Placental pericyte (primary cell): ENCODE results near the gene BPIFA1. TPM values are rescaled to one million over a fixed set of nuclear protein-coding genes. Genes with fewer than 3 reads are reported as not detected.

Source experiments
- total RNA-seq: library from RNA; depleted of rRNA; stranded (reverse); fragments of >200 nt; gene quantifications from 2 replicates; pipeline ENCODE4 v1.2.3, GENCODE V29; 2012

Gene BPIFA1
- total RNA-seq = not detected in 2 replicates

DNA sequence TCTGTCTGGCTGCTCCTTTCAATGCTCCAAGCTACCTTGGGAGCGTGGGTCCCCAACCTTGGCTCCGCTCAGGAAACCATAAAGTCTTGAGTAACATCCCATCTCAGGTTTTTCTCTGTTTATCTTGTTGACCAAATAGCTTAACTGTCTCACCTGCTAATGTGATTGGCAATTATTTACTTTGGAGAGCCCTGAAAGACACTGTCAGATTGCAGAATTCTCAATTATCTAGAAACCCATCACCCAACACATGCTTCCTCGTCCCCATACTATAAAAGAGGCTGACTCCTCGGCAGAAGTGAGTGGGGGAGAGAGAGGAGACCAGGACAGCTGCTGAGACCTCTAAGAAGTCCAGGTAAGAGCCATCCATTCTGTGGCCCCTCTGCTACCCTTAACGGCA is at the start of gene BPIFA1:
Gene BPIFA1 (plus strand): TSS at position 301 of the 400 bp plus-strand sequence. CDS start 1,716 bp downstream, outside the sequence.

DNA sequence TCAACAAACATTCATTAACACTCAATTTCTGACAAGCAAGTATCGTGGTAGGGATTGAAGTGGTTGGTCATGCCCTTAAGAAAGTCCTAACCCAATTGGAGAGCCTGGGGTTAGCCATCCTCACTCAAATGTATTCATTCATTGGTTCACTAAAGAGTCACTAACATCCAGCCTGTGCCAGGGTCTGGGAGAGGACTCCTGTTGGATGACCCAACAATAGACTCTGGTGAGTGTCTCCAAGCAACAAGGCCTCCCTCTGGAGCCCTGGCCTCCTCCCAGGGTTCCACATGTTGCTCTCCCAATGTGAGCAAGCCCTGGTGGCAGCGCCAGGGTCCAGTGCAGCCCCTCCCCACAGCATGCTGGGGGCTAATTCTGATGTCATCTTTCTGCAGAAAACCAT is 18.7 kb upstream of the BPIFA1 start, which contains the start of gene BPIFA3:
Gene BPIFA3 (plus strand): TSS at position 301 of the 400 bp plus-strand sequence. CDS start 185 bp downstream, outside the sequence.

DNA sequence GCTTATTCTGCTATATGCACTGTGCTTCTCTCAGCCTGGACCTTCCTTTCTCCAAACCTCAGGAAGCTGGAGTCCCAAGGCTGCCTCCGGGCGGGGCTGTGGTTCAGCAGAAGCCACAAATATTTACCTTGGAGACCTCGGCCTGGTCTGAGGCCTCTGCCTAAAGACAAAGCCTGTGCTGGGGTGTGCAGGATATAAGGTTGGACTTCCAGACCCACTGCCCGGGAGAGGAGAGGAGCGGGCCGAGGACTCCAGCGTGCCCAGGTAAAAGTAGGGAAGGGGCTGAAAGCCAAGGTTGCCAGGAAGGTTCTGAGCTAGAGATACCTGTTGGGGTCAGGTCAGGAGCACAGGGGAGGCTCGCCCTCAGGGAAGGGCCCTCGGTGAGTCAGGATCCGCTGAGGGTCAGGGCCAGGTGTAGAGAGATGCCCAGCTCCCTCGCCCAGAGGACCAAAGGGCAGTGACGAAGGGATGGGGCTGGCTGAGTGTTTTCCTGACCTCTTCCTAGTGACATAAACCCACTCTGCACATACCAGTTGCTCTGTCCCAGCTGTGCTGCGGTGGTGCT is 47.3 kb downstream of the BPIFA1 start, which contains the start of gene BPIFB1:
Gene BPIFB1 (plus strand): TSS at position 224 of the 565 bp plus-strand sequence. CDS start 2,860 bp downstream, outside the sequence.

Other genes starting within 250 kb of the BPIFA1 start
- gene SUN5, start 231.6 kb upstream of the BPIFA1 start, total RNA-seq = not detected in 2 replicates
- gene BPIFB2, start 228.3 kb upstream of the BPIFA1 start, total RNA-seq = not detected in 2 replicates
- gene BPIFB6, start 204.3 kb upstream of the BPIFA1 start, total RNA-seq = not detected in 2 replicates
- not detected in 2 replicates for gene BPIFB3, start 182.1 kb upstream of the BPIFA1 start, total RNA-seq
- not detected in 2 replicates for gene BPIFB4, start 156.4 kb upstream of the BPIFA1 start, total RNA-seq
- gene BPIFA2, start 67.8 kb upstream of the BPIFA1 start, total RNA-seq = not detected in 2 replicates
- gene BPIFA3, start 18.6 kb upstream of the BPIFA1 start, total RNA-seq = not detected in 2 replicates
- gene BPIFB1, start 47.2 kb downstream of the BPIFA1 start, total RNA-seq = not detected in 2 replicates
- gene CDK5RAP1, start 165.5 kb downstream of the BPIFA1 start, total RNA-seq = 23.9 and 27.8 TPM in 2 replicates
- gene SNTA1, start 207.8 kb downstream of the BPIFA1 start, total RNA-seq = 32.9 and 42.2 TPM in 2 replicates